ENCODE data around the gene TEC. TPM values are rescaled to one million over a fixed set of nuclear protein-coding genes. Genes with fewer than 3 reads are reported as not detected.

TEC gene
- total and polyA plus RNA-seq, 2 experiments from 2014 or later: 2.9 to 3.0 TPM

GRCh38 chr4:48180234-48180633 lies 89.4 kb downstream of the TEC start (continued):
- TF ChIP-seq ZNF331 (CRISPR knock-in tag; IDR thresholded peaks at IDR 0.05; ENCODE audit: low read depth) (no peak), EZH2phosphoT487 (IDR thresholded peaks at IDR 0.05; ENCODE audit: unreplicated experiment) (no peak), NANOG (IDR thresholded peaks at IDR 0.05; ENCODE audit: borderline replicate concordance) (no peak), ZNF114 (CRISPR knock-in tag; IDR thresholded peaks at IDR 0.05) (no peak), STAT1 (IDR thresholded peaks at IDR 0.05; ENCODE audit: unreplicated experiment) (no peak), ETS1 (IDR thresholded peaks at IDR 0.05) (no peak)

GRCh38 chr4:48178931-48179330 lies 90.7 kb downstream of the TEC start:
- Mint-ChIP-seq H3K4me1 (peaks cover 38% of the 10 kb centered on the region), H3K27me3 (ENCODE audit: insufficient read depth, low read depth, poor library complexity) (peaks cover 4% of the 10 kb centered on the region), H3K27ac (peak overlapping the region; percentile 69)

More at GRCh38 chr4:48178931-48179330, 90.7 kb downstream of the TEC start:
- no peaks in the 10 kb centered on the region for H3K79me2 ChIP-seq (replicated peaks; ENCODE audit: insufficient read depth)
- peak overlapping the region; percentile 59; the same call in 1 of the 2 replicates for H3K27ac ChIP-seq (ENCODE audit: low read depth)
- DNase-seq (ENCODE audit: low spot score) (peak; percentile 67), ATAC-seq (no peak; the same call in 2 of the 3 replicates)
- no peak overlapping the region for H3K4me2 ChIP-seq
- H3K4me3 Mint-ChIP-seq: no peak overlapping the region; the same call in 2 of the 3 replicates
- H3K27me3 ChIP-seq (ENCODE audit: insufficient read depth): no peaks in the 10 kb centered on the region
- H3K4me3 ChIP-seq: no peak overlapping the region
- peaks cover 3% of the 10 kb centered on the region for H3K9me3 Mint-ChIP-seq
- no peak overlapping the region for H2AFZ ChIP-seq
- peaks cover 4% of the 10 kb centered on the region; the same call in 1 of the 3 replicates for H3K36me3 Mint-ChIP-seq (ENCODE audit: low read depth)
- peaks cover 21% of the 10 kb centered on the region for H3K4me1 ChIP-seq (ENCODE audit: insufficient read depth)
- H4K20me1 ChIP-seq (replicated peaks; ENCODE audit: insufficient read depth): no peaks in the 10 kb centered on the region
- H3F3A ChIP-seq (replicated peaks; ENCODE audit: low read depth): no peaks in the 10 kb centered on the region
- H3K36me3 ChIP-seq (ENCODE audit: insufficient read depth): no peaks in the 10 kb centered on the region
- no peaks in the 10 kb centered on the region for H3K9me2 ChIP-seq (ENCODE audit: insufficient read depth)
- TF ChIP-seq ZNF331 (CRISPR knock-in tag; IDR thresholded peaks at IDR 0.05; ENCODE audit: low read depth): no peak
- TF ChIP-seq POLR2AphosphoS5 (IDR thresholded peaks at IDR 0.05; ENCODE audit: low read depth): no peak
- no peak for TF ChIP-seq STAT1 (IDR thresholded peaks at IDR 0.05; ENCODE audit: unreplicated experiment)
- no peak for TF ChIP-seq ZNF114 (CRISPR knock-in tag; IDR thresholded peaks at IDR 0.05)
- no peak for TF ChIP-seq ZNF462 (CRISPR knock-in tag; IDR thresholded peaks at IDR 0.05)
